GM12878 (cell line): ENCODE results near the gene TMEM150C. TPM values are rescaled to one million over a fixed set of nuclear protein-coding genes. Genes with fewer than 3 reads are reported as not detected.
"Not testable (repeated sequence)": the region's sequence is repeated elsewhere in the genome, so short reads cannot be mapped to it uniquely, and the experiment has no call there.

Experiments
- ATAC-seq: fragments of 200-7000 bp; cut with Tn5 transposase; 3 replicates; pipeline ENCODE4 v1.9.1; 2020; ENCODE audit warnings: mild to moderate bottlenecking, moderate library complexity
- BruUV-seq: library from RNA; stranded (reverse); fragments of 400-500 nt; replicated peaks from 2 replicates; lab custom pipeline; 2021; lab: Mats Ljungman, UMichigan
- CTCF ChIA-PET: fragments of 300-600 bp; sonication (Branson Sonifier 250); formaldehyde crosslinking; extraction: SDS; loops from one replicate; lab custom pipeline; 2021; ENCODE audit warnings: inconsistent platforms; lab: Yijun Ruan, JAX
- POLR2A ChIA-PET: fragments of 350-600 bp; formaldehyde crosslinking; extraction: SDS; loops from one replicate; lab custom pipeline; 2021; ENCODE audit warnings: inconsistent platforms; lab: Charles Lee
- RAD21 ChIA-PET: fragments of 300-600 bp; sonication (Branson Sonifier 250); formaldehyde crosslinking; loops from one replicate; lab custom pipeline; 2023; ENCODE audit warnings: antibody characterized with exemption; ENCODE audit not compliant: unreplicated experiment; lab: Charles Lee
- SMC1A ChIA-PET: fragments of 300-600 bp; sonication (Branson Sonifier 250); formaldehyde crosslinking; loops from one replicate; lab custom pipeline; 2023; ENCODE audit not compliant: unreplicated experiment, uncharacterized antibody; lab: Charles Lee
- DNase-seq: peaks from one replicate; pipeline ENCODE4 v3.0.0-alpha.2; 2011; ENCODE audit warnings: low read depth, low spot score
- FAIRE-seq: peaks from 3 replicates; lab custom pipeline; 2011; peaks lifted over from hg19 to GRCh38; lab: Jason Lieb, UNC
- H2AFZ ChIP-seq: 2 replicates; pipeline ENCODE4 v1.6.0; 2011; ENCODE audit warnings: low read depth, low read length, control low read depth; ENCODE audit not compliant: control insufficient read depth
- H3K27ac ChIP-seq: 2 replicates; pipeline ENCODE4 v1.5.1; 2011; ENCODE audit warnings: control low read depth; ENCODE audit not compliant: control insufficient read depth, insufficient read depth
- H3K27me3 ChIP-seq, 2 experiments: replicated peaks in 1 of 2; 2 replicates each; pipeline versions ENCODE4 v1.6.0 to v1.6.1; 2011; ENCODE audit warnings: low read length in 1 of 2; ENCODE audit not compliant: control insufficient read depth in 2 of 2, insufficient read depth in 2 of 2
- H3K36me3 ChIP-seq, 2 experiments: 2 replicates each; pipeline ENCODE4 v1.5.1; 2011; ENCODE audit warnings: low read length in 1 of 2; ENCODE audit not compliant: control insufficient read depth in 2 of 2, insufficient read depth in 2 of 2
- H3K4me1 ChIP-seq: 2 replicates; pipeline ENCODE4 v1.6.1; 2011; ENCODE audit warnings: mild to moderate bottlenecking, low read length, moderate library complexity, mixed read lengths; ENCODE audit not compliant: control insufficient read depth, insufficient read depth
- H3K4me2 ChIP-seq: 2 replicates; pipeline ENCODE4 v1.6.0; 2011; ENCODE audit warnings: control low read depth; ENCODE audit not compliant: control insufficient read depth, insufficient read depth
- H3K4me3 ChIP-seq: fragments of 200-600 bp; sonication (generic); 2 replicates; pipeline ENCODE4 v1.5.1; 2016
- H3K79me2 ChIP-seq: 2 replicates; pipeline ENCODE4 v1.6.0; 2011; ENCODE audit warnings: low read length; ENCODE audit not compliant: control insufficient read depth, insufficient read depth
- H3K9ac ChIP-seq: 2 replicates; pipeline ENCODE4 v1.8.0; 2011; ENCODE audit warnings: low read length, control low read depth, mixed read lengths; ENCODE audit not compliant: control insufficient read depth, insufficient read depth
- H3K9me3 ChIP-seq: replicated peaks from 3 replicates; pipeline ENCODE4 v1.5.1; 2011; ENCODE audit warnings: mild to moderate bottlenecking, low read length; ENCODE audit not compliant: control insufficient read depth, insufficient read depth
- H4K20me1 ChIP-seq: 2 replicates; pipeline ENCODE4 v1.6.0; 2011; ENCODE audit not compliant: control insufficient read depth, insufficient read depth
- ATF7 ChIP-seq: fragments of 450-650 bp; IDR thresholded peaks from 2 replicates; pipeline ENCODE4 v1.6.1; 2016; ENCODE audit warnings: low read depth, mild to moderate bottlenecking
- ESRRA ChIP-seq: IDR thresholded peaks from 2 replicates; pipeline ENCODE4 v1.6.1; 2012; ENCODE audit warnings: mild to moderate bottlenecking, low read length, improper control_type of control experiment
- HDGF ChIP-seq: fragments of 450-650 bp; IDR thresholded peaks from 2 replicates; pipeline ENCODE4 v1.6.1; 2016; ENCODE audit warnings: antibody characterized with exemption
- RCOR1 ChIP-seq: conservative IDR thresholded peaks from 2 replicates; pipeline ENCODE4 v1.6.1; 2012; ENCODE audit warnings: low read depth, low read length, improper control_type of control experiment
- ZNF217 ChIP-seq: fragments of 450-650 bp; IDR thresholded peaks from 2 replicates; pipeline ENCODE4 v1.6.1; 2017; ENCODE audit warnings: antibody characterized with exemption, mild to moderate bottlenecking
- ZSCAN29 ChIP-seq: fragments of 450-650 bp; IDR thresholded peaks from 2 replicates; pipeline ENCODE4 v1.6.1; 2017; ENCODE audit warnings: mild to moderate bottlenecking, moderate library complexity
- WGBS: methylation state at CpG from one replicate; pipeline ENCODE4 v1.1.6; 2016; ENCODE audit warnings: low lambda C conversion rate; ENCODE audit not compliant: insufficient replicate concordance, insufficient coverage; ENCODE audit errors: missing lambda C conversion rate; 5-methylcytosine and 5-hydroxymethylcytosine counted together
- in situ Hi-C: fragments of 300-500 bp; cut with MboI; formaldehyde crosslinking; loops from 9 replicates; pipeline ENCODE4 v1.14.3; 2018; ENCODE audit warnings: mixed read lengths
- intact Hi-C: fragments of 100-400 bp; cut with micrococcal nuclease; formaldehyde crosslinking; loops from one replicate; pipeline ENCODE4 v1.14.2; 2022; ENCODE audit not compliant: unreplicated experiment
- polyA plus RNA-seq, 11 experiments: library from polyadenylated mRNA; depleted of rRNA in 4 of 11; unstranded in 6 of 11; stranded (reverse) in 5 of 11; fragments of >200 nt; fragmentation: Nextera tagmentation in 4 of 11; fragmentation: Illumina TruSeq in 1 of 11; extraction: Ambion mirVana in 4 of 11; extraction: Trizol in 1 of 11; gene quantifications; 1 replicate in 1 of 11; 2 replicates in 10 of 11; pipeline versions ENCODE4 v1.2.1 to v1.2.3, GENCODE V29; 2011 to 2016; ENCODE audit warnings: inconsistent platforms in 2 of 11, missing spikeins in 2 of 11, low read depth in 1 of 11
- total RNA-seq, 4 experiments: library from RNA; depleted of rRNA in 3 of 4; stranded (reverse); fragments of >200 nt in 3 of 4; fragmentation: Illumina TruSeq in 1 of 4; extraction: Trizol in 1 of 4; gene quantifications; 2 replicates each; pipeline versions ENCODE4 v1.2.1 to v1.2.3, GENCODE V29; 2013 to 2021
- TF ChIP-seq, protein P1 (sequence below): fragments of 450-650 bp; IDR thresholded peaks from 2 replicates; pipeline ENCODE4 v1.6.1; 2017; ENCODE audit warnings: mild to moderate bottlenecking
- TF ChIP-seq, protein P2 (sequence below): IDR thresholded peaks from 2 replicates; pipeline ENCODE4 v1.6.1; 2012; ENCODE audit warnings: low read depth, low read length, improper control_type of control experiment
- TF ChIP-seq, protein P3 (sequence below): fragments of 450-650 bp; IDR thresholded peaks from 2 replicates; pipeline ENCODE4 v1.6.1; 2017; ENCODE audit warnings: mild to moderate bottlenecking, moderate library complexity

Gene TMEM150C
- total and polyA plus RNA-seq, 10 of the 15 experiments (the other 5 are each of a cell fraction or from before 2014, with no cell fraction given), result 0.04 to 0.78 (median 0.13) TPM; not detected in 2

DNA sequence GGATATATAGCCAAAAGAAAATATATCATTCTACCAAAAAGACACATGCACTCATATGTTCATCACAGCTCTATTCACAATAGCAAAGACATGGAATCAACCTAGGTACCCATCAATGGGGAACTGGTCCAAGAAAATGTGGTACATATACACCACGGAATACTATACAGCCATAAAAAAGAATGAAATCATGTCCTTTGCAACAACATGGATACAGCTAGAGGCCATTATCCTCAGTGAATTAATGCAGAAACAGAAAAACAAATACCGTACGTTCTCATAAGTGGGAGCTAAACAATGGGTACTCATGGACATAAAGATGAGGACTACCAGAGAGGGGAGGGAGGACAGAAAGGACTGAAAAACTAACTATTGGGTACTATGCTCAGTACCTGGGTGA, 13.9 kb downstream of the TMEM150C start:
- H4K20me1 ChIP-seq, H3K27ac ChIP-seq, RAD21 ChIA-PET, ATAC-seq, BruUV-seq, H3K4me2 ChIP-seq, POLR2A ChIA-PET, intact Hi-C loops, FAIRE-seq, H2AFZ ChIP-seq, in situ Hi-C loops, H3K79me2 ChIP-seq, H3K9me3 ChIP-seq, H3K27me3 ChIP-seq, H3K9ac ChIP-seq, SMC1A ChIA-PET, DNase-seq, H3K36me3 ChIP-seq, H3K4me3 ChIP-seq, H3K4me1 ChIP-seq: not testable (repeated sequence)
- WGBS, result 95% methylated on average over 3 of the region's 3 CpGs
- CTCF ChIA-PET, result interaction anchor here (0.6 kb wide), 1 partner anchor 187 kb away, joined by 3 read pairs; no protein-coding TSS in a partner anchor

DNA sequence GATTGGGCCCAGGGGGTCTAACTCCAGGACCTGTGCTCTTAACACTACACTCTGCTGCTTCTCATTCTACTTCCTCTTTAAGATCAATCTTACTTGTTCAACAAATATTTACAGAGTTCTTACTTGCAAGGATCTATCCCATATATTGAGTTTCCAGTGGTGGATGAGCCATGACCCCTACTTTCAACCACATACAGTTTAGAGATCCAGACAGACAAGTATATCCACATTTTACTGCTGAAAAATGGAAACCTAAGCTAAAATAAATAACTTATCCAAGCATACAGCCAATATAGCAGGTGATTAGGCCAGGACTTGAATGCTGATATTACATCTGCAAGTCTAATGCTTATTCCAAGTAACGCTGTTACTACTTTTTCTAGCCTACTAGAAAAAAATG, 18.7 kb downstream of the TMEM150C start:
- Histone ChIP-seq H3K4me1 (no peaks in the 10 kb centered on the region), H3K4me3 (no peak overlapping the region), H2AFZ (no peak overlapping the region), H4K20me1 (no peaks in the 10 kb centered on the region), H3K36me3 (no peaks in the 10 kb centered on the region), H3K9ac (no peak overlapping the region), H3K27ac (no peak overlapping the region), H3K9me3 (no peaks in the 10 kb centered on the region), H3K4me2 (no peak overlapping the region), H3K27me3 (no peaks in the 10 kb centered on the region), H3K79me2 (no peaks in the 10 kb centered on the region)
- FAIRE-seq (no peak), ATAC-seq (no peak), DNase-seq (no peak)
- in situ Hi-C loops, result no loop called here
- CTCF ChIA-PET, result no interaction called here
- WGBS, result 95% methylated on average over 1 of the region's 1 CpG
- RAD21 ChIA-PET, result no interaction called here
- intact Hi-C loops, result no loop called here
- TF ChIP-seq RCOR1 (no peak), ZNF217 (no peak), ZSCAN29 (no peak), ATF7 (no peak), HDGF (no peak), ESRRA (no peak)
- TF ChIP-seq, protein P1, sequence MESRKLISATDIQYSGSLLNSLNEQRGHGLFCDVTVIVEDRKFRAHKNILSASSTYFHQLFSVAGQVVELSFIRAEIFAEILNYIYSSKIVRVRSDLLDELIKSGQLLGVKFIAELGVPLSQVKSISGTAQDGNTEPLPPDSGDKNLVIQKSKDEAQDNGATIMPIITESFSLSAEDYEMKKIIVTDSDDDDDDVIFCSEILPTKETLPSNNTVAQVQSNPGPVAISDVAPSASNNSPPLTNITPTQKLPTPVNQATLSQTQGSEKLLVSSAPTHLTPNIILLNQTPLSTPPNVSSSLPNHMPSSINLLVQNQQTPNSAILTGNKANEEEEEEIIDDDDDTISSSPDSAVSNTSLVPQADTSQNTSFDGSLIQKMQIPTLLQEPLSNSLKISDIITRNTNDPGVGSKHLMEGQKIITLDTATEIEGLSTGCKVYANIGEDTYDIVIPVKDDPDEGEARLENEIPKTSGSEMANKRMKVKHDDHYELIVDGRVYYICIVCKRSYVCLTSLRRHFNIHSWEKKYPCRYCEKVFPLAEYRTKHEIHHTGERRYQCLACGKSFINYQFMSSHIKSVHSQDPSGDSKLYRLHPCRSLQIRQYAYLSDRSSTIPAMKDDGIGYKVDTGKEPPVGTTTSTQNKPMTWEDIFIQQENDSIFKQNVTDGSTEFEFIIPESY, result no peak
- TF ChIP-seq, protein P2, sequence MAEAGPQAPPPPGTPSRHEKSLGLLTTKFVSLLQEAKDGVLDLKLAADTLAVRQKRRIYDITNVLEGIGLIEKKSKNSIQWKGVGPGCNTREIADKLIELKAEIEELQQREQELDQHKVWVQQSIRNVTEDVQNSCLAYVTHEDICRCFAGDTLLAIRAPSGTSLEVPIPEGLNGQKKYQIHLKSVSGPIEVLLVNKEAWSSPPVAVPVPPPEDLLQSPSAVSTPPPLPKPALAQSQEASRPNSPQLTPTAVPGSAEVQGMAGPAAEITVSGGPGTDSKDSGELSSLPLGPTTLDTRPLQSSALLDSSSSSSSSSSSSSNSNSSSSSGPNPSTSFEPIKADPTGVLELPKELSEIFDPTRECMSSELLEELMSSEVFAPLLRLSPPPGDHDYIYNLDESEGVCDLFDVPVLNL, result no peak
- TF ChIP-seq, protein P3, sequence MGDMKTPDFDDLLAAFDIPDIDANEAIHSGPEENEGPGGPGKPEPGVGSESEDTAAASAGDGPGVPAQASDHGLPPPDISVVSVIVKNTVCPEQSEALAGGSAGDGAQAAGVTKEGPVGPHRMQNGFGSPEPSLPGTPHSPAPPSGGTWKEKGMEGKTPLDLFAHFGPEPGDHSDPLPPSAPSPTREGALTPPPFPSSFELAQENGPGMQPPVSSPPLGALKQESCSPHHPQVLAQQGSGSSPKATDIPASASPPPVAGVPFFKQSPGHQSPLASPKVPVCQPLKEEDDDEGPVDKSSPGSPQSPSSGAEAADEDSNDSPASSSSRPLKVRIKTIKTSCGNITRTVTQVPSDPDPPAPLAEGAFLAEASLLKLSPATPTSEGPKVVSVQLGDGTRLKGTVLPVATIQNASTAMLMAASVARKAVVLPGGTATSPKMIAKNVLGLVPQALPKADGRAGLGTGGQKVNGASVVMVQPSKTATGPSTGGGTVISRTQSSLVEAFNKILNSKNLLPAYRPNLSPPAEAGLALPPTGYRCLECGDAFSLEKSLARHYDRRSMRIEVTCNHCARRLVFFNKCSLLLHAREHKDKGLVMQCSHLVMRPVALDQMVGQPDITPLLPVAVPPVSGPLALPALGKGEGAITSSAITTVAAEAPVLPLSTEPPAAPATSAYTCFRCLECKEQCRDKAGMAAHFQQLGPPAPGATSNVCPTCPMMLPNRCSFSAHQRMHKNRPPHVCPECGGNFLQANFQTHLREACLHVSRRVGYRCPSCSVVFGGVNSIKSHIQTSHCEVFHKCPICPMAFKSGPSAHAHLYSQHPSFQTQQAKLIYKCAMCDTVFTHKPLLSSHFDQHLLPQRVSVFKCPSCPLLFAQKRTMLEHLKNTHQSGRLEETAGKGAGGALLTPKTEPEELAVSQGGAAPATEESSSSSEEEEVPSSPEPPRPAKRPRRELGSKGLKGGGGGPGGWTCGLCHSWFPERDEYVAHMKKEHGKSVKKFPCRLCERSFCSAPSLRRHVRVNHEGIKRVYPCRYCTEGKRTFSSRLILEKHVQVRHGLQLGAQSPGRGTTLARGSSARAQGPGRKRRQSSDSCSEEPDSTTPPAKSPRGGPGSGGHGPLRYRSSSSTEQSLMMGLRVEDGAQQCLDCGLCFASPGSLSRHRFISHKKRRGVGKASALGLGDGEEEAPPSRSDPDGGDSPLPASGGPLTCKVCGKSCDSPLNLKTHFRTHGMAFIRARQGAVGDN, result no peak
- no TSS peak for BruUV-seq
- SMC1A ChIA-PET, result no interaction called here
- POLR2A ChIA-PET, result no interaction called here
